ENCODE data around the gene MYBPC1. TPM values are rescaled to one million over a fixed set of nuclear protein-coding genes. Genes with fewer than 3 reads are reported as not detected.

MYBPC1 gene
- total RNA-seq, 1 donor from 2014 or later, result not detected

GRCh38 chr12:101690544-101691098, 95.8 kb downstream of the MYBPC1 start:
- DNase-seq (ENCODE audit: low read depth, low spot score), result no peak

GRCh38 chr12:101691503-101692096, 96.8 kb downstream of the MYBPC1 start:
- no peak for DNase-seq (ENCODE audit: low read depth, low spot score)

GRCh38 chr12:101694297-101694848, 99.6 kb downstream of the MYBPC1 start:
- no peak for DNase-seq (ENCODE audit: low read depth, low spot score)

- DNase-seq (ENCODE audit: low read depth, low spot score), result no peak
Measured at GRCh38 chr12:101694986-101695385, 100.2 kb downstream of the MYBPC1 start.

- DNase-seq (ENCODE audit: low read depth, low spot score), result no peak
Measured at GRCh38 chr12:101695706-101696105, 100.9 kb downstream of the MYBPC1 start.

- no peak for DNase-seq (ENCODE audit: low read depth, low spot score)
Measured at GRCh38 chr12:101696251-101697196, 101.8 kb downstream of the MYBPC1 start.

GRCh38 chr12:101697197-101697929, 102.6 kb downstream of the MYBPC1 start, which contains the start of gene CHPT1:
CHPT1 (plus strand) TSS chr12:101697640; CDS start chr12:101697862, 222 bp downstream.
- DNase-seq (ENCODE audit: low read depth, low spot score), result no peak

GRCh38 chr12:101697930-101698799, 103.4 kb downstream of the MYBPC1 start:
- no peak for DNase-seq (ENCODE audit: low read depth, low spot score)

- no peak for DNase-seq (ENCODE audit: low read depth, low spot score)
Measured at GRCh38 chr12:101698800-101699347, 104.1 kb downstream of the MYBPC1 start.

- DNase-seq (ENCODE audit: low read depth, low spot score), result no peak
Measured at GRCh38 chr12:101700299-101700820, 105.6 kb downstream of the MYBPC1 start.

GRCh38 chr12:101703487-101703886, 108.7 kb downstream of the MYBPC1 start:
- DNase-seq (ENCODE audit: low read depth, low spot score), result no peak

GRCh38 chr12:101706403-101706802, 111.6 kb downstream of the MYBPC1 start:
- no peak for DNase-seq (ENCODE audit: low read depth, low spot score)

GRCh38 chr12:101707131-101707782, 112.5 kb downstream of the MYBPC1 start:
- DNase-seq (ENCODE audit: low read depth, low spot score), result no peak

GRCh38 chr12:101710288-101710687, 115.5 kb downstream of the MYBPC1 start:
- no peak for DNase-seq (ENCODE audit: low read depth, low spot score)

GRCh38 chr12:101713059-101713682, 118.4 kb downstream of the MYBPC1 start:
- DNase-seq (ENCODE audit: low read depth, low spot score), result no peak

- no peak for DNase-seq (ENCODE audit: low read depth, low spot score)
Measured at GRCh38 chr12:101713930-101714329, 119.2 kb downstream of the MYBPC1 start.

GRCh38 chr12:101714877-101715444, 120.2 kb downstream of the MYBPC1 start:
- no peak for DNase-seq (ENCODE audit: low read depth, low spot score)

GRCh38 chr12:101719566-101719965, 124.8 kb downstream of the MYBPC1 start:
- DNase-seq (ENCODE audit: low read depth, low spot score), result no peak
